AG10803 (cell line): Measurements from ENCODE around the gene DDX39A.
"Not testable (repeated sequence)": the region's sequence is repeated elsewhere in the genome, so short reads cannot be mapped to it uniquely, and the experiment has no call there.

Source experiments
- DNase-seq: peaks from one replicate; pipeline ENCODE4 v3.0.0; 2010; ENCODE audit warnings: low read depth
- H3K4me3 ChIP-seq: 2 replicates; pipeline ENCODE4 v1.5.1; 2011; ENCODE audit warnings: mild to moderate bottlenecking, low read length, control low read depth
- TF ChIP-seq, protein P1 (sequence below): conservative IDR thresholded peaks from 2 replicates; pipeline ENCODE4 v1.5.1; 2011; ENCODE audit warnings: mild to moderate bottlenecking, low read length, control low read depth, inconsistent platforms

DDX39A gene

DNA sequence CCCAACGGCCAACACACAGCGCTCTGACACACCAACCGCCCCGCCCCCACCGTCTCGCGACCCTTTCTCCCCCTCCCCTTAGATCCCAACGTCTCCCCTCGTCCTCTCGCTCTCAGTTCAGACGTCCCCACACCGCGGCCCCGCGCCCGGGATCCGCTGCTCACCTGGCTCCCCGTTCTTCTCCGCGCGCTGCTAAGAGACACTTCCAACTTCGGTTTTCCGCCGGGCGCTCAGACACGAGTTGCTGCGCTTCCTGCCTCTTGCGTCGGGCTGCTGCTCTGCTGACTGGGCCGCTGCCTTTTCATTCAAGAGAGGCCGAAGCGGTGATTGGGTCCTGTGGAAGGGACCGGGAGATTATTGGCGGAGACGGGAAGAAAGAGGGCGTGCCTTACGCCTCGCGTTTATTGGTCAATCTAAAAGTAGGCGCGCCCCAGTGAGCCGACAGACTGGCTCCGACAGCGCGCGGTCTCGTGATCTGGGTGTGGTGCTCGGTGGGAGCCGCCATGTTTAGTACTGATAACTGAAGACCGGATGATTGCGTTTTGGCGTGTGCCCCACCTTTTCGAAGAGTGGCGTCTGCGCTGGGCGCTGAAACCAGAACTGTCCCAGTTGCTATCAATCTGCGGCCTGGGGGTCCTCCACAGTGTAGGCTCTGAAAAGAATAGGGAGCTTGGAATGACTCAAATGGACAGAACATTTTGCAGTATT lies at the start of gene DDX39A:
Gene DDX39A (minus strand): TSS at position 236 of the 708 bp plus-strand sequence. CDS start 6,121 bp downstream, outside the sequence.
- DNase-seq, result peak; percentile 99
- H3K4me3 ChIP-seq, result peak within 1 kb of the TSS; percentile 84
- TF ChIP-seq, protein P1, sequence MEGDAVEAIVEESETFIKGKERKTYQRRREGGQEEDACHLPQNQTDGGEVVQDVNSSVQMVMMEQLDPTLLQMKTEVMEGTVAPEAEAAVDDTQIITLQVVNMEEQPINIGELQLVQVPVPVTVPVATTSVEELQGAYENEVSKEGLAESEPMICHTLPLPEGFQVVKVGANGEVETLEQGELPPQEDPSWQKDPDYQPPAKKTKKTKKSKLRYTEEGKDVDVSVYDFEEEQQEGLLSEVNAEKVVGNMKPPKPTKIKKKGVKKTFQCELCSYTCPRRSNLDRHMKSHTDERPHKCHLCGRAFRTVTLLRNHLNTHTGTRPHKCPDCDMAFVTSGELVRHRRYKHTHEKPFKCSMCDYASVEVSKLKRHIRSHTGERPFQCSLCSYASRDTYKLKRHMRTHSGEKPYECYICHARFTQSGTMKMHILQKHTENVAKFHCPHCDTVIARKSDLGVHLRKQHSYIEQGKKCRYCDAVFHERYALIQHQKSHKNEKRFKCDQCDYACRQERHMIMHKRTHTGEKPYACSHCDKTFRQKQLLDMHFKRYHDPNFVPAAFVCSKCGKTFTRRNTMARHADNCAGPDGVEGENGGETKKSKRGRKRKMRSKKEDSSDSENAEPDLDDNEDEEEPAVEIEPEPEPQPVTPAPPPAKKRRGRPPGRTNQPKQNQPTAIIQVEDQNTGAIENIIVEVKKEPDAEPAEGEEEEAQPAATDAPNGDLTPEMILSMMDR, result no peak

GRCh38 chr19:14467816-14468215 lies 48.7 kb upstream of the DDX39A start:
- DNase-seq, result no peak
- TF ChIP-seq, protein P1, result no peak
- H3K4me3 ChIP-seq, result no peak overlapping the region

GRCh38 chr19:14467391-14467790 lies 48.2 kb upstream of the DDX39A start:
- TF ChIP-seq, protein P1, result no peak
- no peak overlapping the region for H3K4me3 ChIP-seq
- DNase-seq, result no peak

DNA sequence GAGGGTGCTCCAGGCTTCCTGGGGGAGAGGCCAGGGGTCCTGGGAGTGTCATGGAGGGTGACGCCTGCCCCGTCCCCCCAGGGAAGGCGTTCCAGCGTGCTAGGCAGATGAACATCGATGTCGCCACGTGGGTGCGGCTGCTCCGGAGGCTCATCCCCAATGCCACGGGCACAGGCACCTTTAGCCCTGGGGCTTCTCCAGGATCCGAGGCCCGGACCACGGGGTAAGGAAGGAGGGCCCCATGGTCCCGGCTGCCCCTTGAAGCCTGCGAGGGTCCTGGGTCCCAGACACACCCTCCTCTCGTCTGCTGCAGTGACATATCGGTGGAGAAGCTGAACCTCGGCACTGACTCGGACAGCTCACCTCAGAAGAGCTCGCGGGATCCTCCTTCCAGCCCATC lies 44.6 kb upstream of the DDX39A start:
- DNase-seq, result no peak
- TF ChIP-seq, protein P1, result no peak

GRCh38 chr19:14462401-14462800 lies 43.3 kb upstream of the DDX39A start:
- not testable (repeated sequence) for H3K4me3 ChIP-seq, DNase-seq

More for the DNA sequence above, 44.6 kb upstream of the DDX39A start:
- no peak overlapping the region for H3K4me3 ChIP-seq

- H3K4me3 ChIP-seq, result no peak overlapping the region
- DNase-seq, result no peak
- TF ChIP-seq, protein P1, result no peak
Observed at GRCh38 chr19:14460935-14461334, 41.8 kb upstream of the DDX39A start.

DNA sequence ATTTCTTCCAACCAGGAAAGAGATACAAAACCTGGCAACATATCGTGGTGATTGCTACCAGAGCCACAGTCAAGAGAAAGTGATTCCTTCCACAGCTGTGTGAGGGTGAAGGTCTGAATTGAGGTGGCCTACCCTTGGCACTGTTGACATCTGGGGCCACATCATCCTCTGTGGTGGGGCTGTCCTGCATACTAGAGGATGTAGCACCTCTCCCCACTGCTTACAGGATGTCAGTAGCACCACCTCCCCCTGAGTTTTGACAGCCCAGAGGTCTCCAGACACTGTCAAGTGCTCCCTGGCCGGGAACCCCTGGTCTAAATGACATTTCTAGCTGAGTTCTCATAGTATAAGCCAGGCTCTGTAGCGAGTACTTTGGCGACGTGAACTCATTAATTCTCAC lies 40.6 kb upstream of the DDX39A start:
- TF ChIP-seq, protein P1, result no peak
- H3K4me3 ChIP-seq, result no peak overlapping the region
- DNase-seq, result no peak

DNA sequence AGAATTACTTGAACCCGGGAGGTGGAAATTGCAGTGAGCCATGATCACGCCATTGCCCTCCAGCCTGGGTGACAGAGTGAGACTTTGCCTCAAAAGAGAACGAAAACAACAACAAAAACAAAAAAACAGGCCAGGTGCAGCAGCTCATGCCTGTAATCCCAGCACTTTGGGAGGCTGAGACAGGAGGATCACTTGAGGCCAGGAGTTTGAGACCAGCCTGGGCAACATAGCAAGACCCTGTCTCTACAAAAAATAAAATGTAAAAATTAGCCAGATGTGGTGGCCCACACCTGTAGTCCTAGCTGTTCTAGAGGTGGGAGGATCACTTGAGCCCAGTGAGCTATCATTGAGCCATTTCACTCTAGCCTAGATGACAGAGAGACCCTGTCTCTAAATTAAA lies 33.2 kb upstream of the DDX39A start:
- DNase-seq, result not testable (repeated sequence)

More for the DNA sequence above, 33.2 kb upstream of the DDX39A start:
- H3K4me3 ChIP-seq, result not testable (repeated sequence)
